Neural cell (in vitro differentiated cells): Measurements from ENCODE around the gene ABCC11. TPM values are rescaled to one million over a fixed set of nuclear protein-coding genes. Genes with fewer than 3 reads are reported as not detected.

Source experiments
- H2AFZ ChIP-seq: fragments of 200-600, 300-800 bp; sonication (generic), shearing (Covaris generic); 2 replicates; pipeline ENCODE4 v1.6.0; 2014; ENCODE audit warnings: low read depth, mild to moderate bottlenecking, antibody characterized with exemption, low read length, moderate library complexity
- H3F3A ChIP-seq: fragments of 200-600 bp; shearing (Covaris generic); 2 replicates; pipeline ENCODE4 v1.6.1; 2016; ENCODE audit warnings: mild to moderate bottlenecking, moderate library complexity, mixed read lengths, antibody characterized with exemption, low read length; ENCODE audit not compliant: insufficient read depth, poor library complexity, severe bottlenecking
- H3K27ac ChIP-seq: fragments of 200-600, 300-800 bp; sonication (generic), shearing (Covaris generic); 2 replicates; pipeline ENCODE4 v1.5.1; 2014; ENCODE audit warnings: mild to moderate bottlenecking, low read length, moderate library complexity
- H3K27me3 ChIP-seq: fragments of 300-800, 200-600 bp; sonication (generic), shearing (Covaris generic); 2 replicates; pipeline ENCODE4 v1.6.0; 2014; ENCODE audit warnings: mild to moderate bottlenecking, low read depth, low read length, moderate library complexity; ENCODE audit not compliant: insufficient read depth
- H3K36me3 ChIP-seq: fragments of 300-800, 200-600 bp; sonication (generic), shearing (Covaris generic); 2 replicates; pipeline ENCODE4 v1.5.1; 2014; ENCODE audit warnings: mild to moderate bottlenecking, antibody characterized with exemption, low read length, moderate library complexity; ENCODE audit not compliant: insufficient read depth
- H3K4me2 ChIP-seq: fragments of 300-800, 200-600 bp; sonication (generic), shearing (Covaris generic); 2 replicates; pipeline ENCODE4 v1.6.0; 2014; ENCODE audit warnings: mild to moderate bottlenecking, low read length
- H3K4me3 ChIP-seq: fragments of 300-800, 200-600 bp; sonication (generic), shearing (Covaris generic); 2 replicates; pipeline ENCODE4 v1.5.1; 2014; ENCODE audit warnings: mild to moderate bottlenecking, low read length, moderate library complexity
- H3K79me2 ChIP-seq: fragments of 200-600 bp; shearing (Covaris generic); replicated peaks from 2 replicates; pipeline ENCODE4 v1.6.0; 2014; ENCODE audit warnings: mild to moderate bottlenecking, low read length, moderate library complexity; ENCODE audit not compliant: insufficient read depth
- H3K9ac ChIP-seq: fragments of 300-800, 200-600 bp; sonication (generic), shearing (Covaris generic); 2 replicates; pipeline ENCODE4 v1.6.1; 2016; ENCODE audit warnings: mild to moderate bottlenecking, low read length, mixed read lengths
- H3K9me2 ChIP-seq: fragments of 200-600 bp; shearing (Covaris generic); 2 replicates; pipeline ENCODE4 v1.6.1; 2016; ENCODE audit warnings: mild to moderate bottlenecking, low read length, mixed read lengths; ENCODE audit not compliant: insufficient read depth
- H3K9me3 ChIP-seq: fragments of 200-600, 300-800 bp; sonication (generic), shearing (Covaris generic); 2 replicates; pipeline ENCODE4 v1.6.1; 2016; ENCODE audit warnings: mild to moderate bottlenecking, mixed run types, low read length, moderate library complexity, mixed read lengths
- H4K20me1 ChIP-seq: fragments of 200-600 bp; shearing (Covaris generic); 2 replicates; pipeline ENCODE4 v1.6.1; 2016; ENCODE audit warnings: mild to moderate bottlenecking, mixed run types; ENCODE audit not compliant: insufficient read depth
- CTCF ChIP-seq: fragments of 450-650 bp; IDR thresholded peaks from 2 replicates; pipeline ENCODE4 v1.5.1; 2014; ENCODE audit warnings: antibody characterized with exemption, mild to moderate bottlenecking, moderate library complexity; ENCODE audit not compliant: poor library complexity, severe bottlenecking
- EP300 ChIP-seq: fragments of 450-650 bp; conservative IDR thresholded peaks from 2 replicates; pipeline ENCODE4 v1.6.1; 2014; ENCODE audit warnings: antibody characterized with exemption, mild to moderate bottlenecking, moderate library complexity; ENCODE audit not compliant: poor library complexity, severe bottlenecking
- EZH2 ChIP-seq: fragments of 200-600, 300-800 bp; shearing (Covaris generic), sonication (generic); IDR thresholded peaks from 2 replicates; pipeline ENCODE4 v1.6.1; 2014; ENCODE audit warnings: antibody characterized with exemption, low read length, borderline replicate concordance, mild to moderate bottlenecking; ENCODE audit not compliant: insufficient read depth, poor library complexity, severe bottlenecking
- MXI1 ChIP-seq: fragments of 450-650 bp; conservative IDR thresholded peaks from 2 replicates; pipeline ENCODE4 v1.6.1; 2014; ENCODE audit warnings: antibody characterized with exemption, mild to moderate bottlenecking; ENCODE audit not compliant: poor library complexity, severe bottlenecking
- POLR2AphosphoS5 ChIP-seq: IDR thresholded peaks from 2 replicates; pipeline ENCODE4 v1.6.1; 2012
- RAD21 ChIP-seq: fragments of 450-650 bp; conservative IDR thresholded peaks from 2 replicates; pipeline ENCODE4 v1.6.1; 2014; ENCODE audit warnings: antibody characterized with exemption, mild to moderate bottlenecking, moderate library complexity
- REST ChIP-seq: IDR thresholded peaks from 2 replicates; pipeline ENCODE4 v1.6.1; 2012; ENCODE audit warnings: borderline replicate concordance
- SMC3 ChIP-seq: fragments of 450-650 bp; conservative IDR thresholded peaks from 2 replicates; pipeline ENCODE4 v1.6.1; 2014; ENCODE audit warnings: antibody characterized with exemption, mild to moderate bottlenecking, moderate library complexity; ENCODE audit not compliant: poor library complexity
- TAF1 ChIP-seq: IDR thresholded peaks from 2 replicates; pipeline ENCODE4 v1.6.1; 2012; ENCODE audit warnings: low read depth
- polyA plus RNA-seq: library from polyadenylated mRNA; depleted of rRNA; stranded (reverse); fragments of >200 nt; gene quantifications from 2 replicates; pipeline ENCODE4 v1.2.3, GENCODE V29; 2014

ABCC11 gene
- polyA plus RNA-seq, 1 donor from 2014 or later: 0.14 TPM

GRCh38 chr16:48194828-48195556 is 52.3 kb downstream of the ABCC11 start:
- Histone ChIP-seq H3K36me3 (no peaks in the 10 kb centered on the region), H3F3A (no peaks in the 10 kb centered on the region), H3K9ac (no peak overlapping the region), H2AFZ (no peak overlapping the region), H3K79me2 (no peaks in the 10 kb centered on the region), H3K9me2 (no peaks in the 10 kb centered on the region), H3K27ac (no peak overlapping the region), H3K4me3 (no peak overlapping the region), H3K9me3 (no peaks in the 10 kb centered on the region), H4K20me1 (no peaks in the 10 kb centered on the region), H3K27me3 (no peaks in the 10 kb centered on the region), H3K4me2 (no peak overlapping the region)
- no peak for TF ChIP-seq EZH2
- no peak for TF ChIP-seq TAF1

- Histone ChIP-seq H3F3A (no peaks in the 10 kb centered on the region), H3K4me2 (no peak overlapping the region), H3K36me3 (no peaks in the 10 kb centered on the region), H2AFZ (no peak overlapping the region), H3K9ac (no peak overlapping the region), H3K9me3 (no peaks in the 10 kb centered on the region), H3K27ac (no peak overlapping the region), H3K79me2 (no peaks in the 10 kb centered on the region), H3K4me3 (no peak overlapping the region), H4K20me1 (no peaks in the 10 kb centered on the region), H3K9me2 (no peaks in the 10 kb centered on the region), H3K27me3 (no peaks in the 10 kb centered on the region)
- TF ChIP-seq POLR2AphosphoS5 (no peak), EZH2 (no peak), REST (no peak), TAF1 (no peak), CTCF (no peak)
These were observed 53.5 kb downstream of the ABCC11 start for GRCh38 chr16:48193846-48194245.

- Histone ChIP-seq H3K27ac (no peak overlapping the region), H3K27me3 (no peaks in the 10 kb centered on the region), H3K9me2 (no peaks in the 10 kb centered on the region), H3K4me2 (no peak overlapping the region), H3K36me3 (no peaks in the 10 kb centered on the region), H3K9me3 (no peaks in the 10 kb centered on the region), H3F3A (no peaks in the 10 kb centered on the region), H3K4me3 (no peak overlapping the region), H3K9ac (no peak overlapping the region), H4K20me1 (no peaks in the 10 kb centered on the region), H2AFZ (no peak overlapping the region), H3K79me2 (no peaks in the 10 kb centered on the region)
- TF ChIP-seq REST (no peak), RAD21 (no peak), SMC3 (no peak), EP300 (no peak), EZH2 (no peak), MXI1 (no peak), CTCF (no peak), POLR2AphosphoS5 (no peak), TAF1 (no peak)
These were observed 58.8 kb downstream of the ABCC11 start for GRCh38 chr16:48188449-48189102.
